ENCODE results near the gene TSPAN32.

Gene TSPAN32

GRCh38 chr11:2348986-2349385, 47.2 kb downstream of the TSPAN32 start:
- Histone ChIP-seq H3K9me3 (ENCODE audit: insufficient read depth, low read length) (no peaks in the 10 kb centered on the region), H3K9ac (ENCODE audit: low read length) (no peak overlapping the region), H4K20me1 (ENCODE audit: insufficient read depth, low read length) (no peaks in the 10 kb centered on the region), H3K36me3 (replicated peaks; ENCODE audit: low read depth, low read length) (no peaks in the 10 kb centered on the region), H3K4me1 (ENCODE audit: low read length) (no peaks in the 10 kb centered on the region), H3K27me3 (ENCODE audit: low read depth, low read length) (0 out of 2 replicates have a peak, but pooled peaks cover 5% of the 10 kb centered on the region), H3K4me3 (ENCODE audit: low read length) (no peak overlapping the region), H2AFZ (ENCODE audit: low read depth, low read length) (no peak overlapping the region), H3K27ac (ENCODE audit: low read length) (no peak overlapping the region), H3K4me2 (ENCODE audit: low read length) (no peak overlapping the region), H3K79me2 (ENCODE audit: low read length) (no peaks in the 10 kb centered on the region)
- no peak for TF ChIP-seq CTCF (IDR thresholded peaks at IDR 0.05; ENCODE audit: low read depth, low read length)
- no peak for TF ChIP-seq EZH2phosphoT487 (IDR thresholded peaks at IDR 0.05; ENCODE audit: low read depth)

GRCh38 chr11:2351701-2352100, 49.9 kb downstream of the TSPAN32 start:
- H3K4me1 ChIP-seq (ENCODE audit: low read length): no peaks in the 10 kb centered on the region
- H3K4me2 ChIP-seq (ENCODE audit: low read length): no peak overlapping the region
- H3K27ac ChIP-seq (ENCODE audit: low read length): no peak overlapping the region
- no peak overlapping the region for H3K4me3 ChIP-seq (ENCODE audit: low read length)
- TF ChIP-seq EZH2phosphoT487 (IDR thresholded peaks at IDR 0.05; ENCODE audit: low read depth) (no peak), CTCF (IDR thresholded peaks at IDR 0.05; ENCODE audit: low read depth, low read length) (no peak)
- no peaks in the 10 kb centered on the region for H3K36me3 ChIP-seq (replicated peaks; ENCODE audit: low read depth, low read length)
- H3K79me2 ChIP-seq (ENCODE audit: low read length): no peaks in the 10 kb centered on the region
- H3K9ac ChIP-seq (ENCODE audit: low read length): no peak overlapping the region
- no peaks in the 10 kb centered on the region for H3K9me3 ChIP-seq (ENCODE audit: insufficient read depth, low read length)
- H2AFZ ChIP-seq (ENCODE audit: low read depth, low read length): no peak overlapping the region
- H4K20me1 ChIP-seq (ENCODE audit: insufficient read depth, low read length): no peaks in the 10 kb centered on the region
- H3K27me3 ChIP-seq (ENCODE audit: low read depth, low read length): 0 out of 2 replicates have a peak, but pooled peaks cover 5% of the 10 kb centered on the region

GRCh38 chr11:2352420-2352819, 50.6 kb downstream of the TSPAN32 start:
- Histone ChIP-seq H3K27me3 (ENCODE audit: low read depth, low read length) (0 out of 2 replicates have a peak, but pooled peaks cover 5% of the 10 kb centered on the region), H4K20me1 (ENCODE audit: insufficient read depth, low read length) (no peaks in the 10 kb centered on the region)

GRCh38 chr11:2355000-2355644, 53.3 kb downstream of the TSPAN32 start:
- no peak overlapping the region for H3K4me3 ChIP-seq (ENCODE audit: low read length)
- no peak overlapping the region for H3K4me2 ChIP-seq (ENCODE audit: low read length)
- H3K4me1 ChIP-seq (ENCODE audit: low read length): no peaks in the 10 kb centered on the region
- H3K79me2 ChIP-seq (ENCODE audit: low read length): no peaks in the 10 kb centered on the region
- no peak overlapping the region for H2AFZ ChIP-seq (ENCODE audit: low read depth, low read length)
- H3K36me3 ChIP-seq (replicated peaks; ENCODE audit: low read depth, low read length): no peaks in the 10 kb centered on the region
- H3K27ac ChIP-seq (ENCODE audit: low read length): no peak overlapping the region
- no peaks in the 10 kb centered on the region for H3K9me3 ChIP-seq (ENCODE audit: insufficient read depth, low read length)
- H4K20me1 ChIP-seq (ENCODE audit: insufficient read depth, low read length): no peaks in the 10 kb centered on the region
- TF ChIP-seq CTCF (IDR thresholded peaks at IDR 0.05; ENCODE audit: low read depth, low read length): no peak
- no peak for TF ChIP-seq EZH2phosphoT487 (IDR thresholded peaks at IDR 0.05; ENCODE audit: low read depth)
- no peak overlapping the region for H3K9ac ChIP-seq (ENCODE audit: low read length)
- 0 out of 2 replicates have a peak, but pooled peaks cover 5% of the 10 kb centered on the region for H3K27me3 ChIP-seq (ENCODE audit: low read depth, low read length)

More at GRCh38 chr11:2352420-2352819, 50.6 kb downstream of the TSPAN32 start:
- Histone ChIP-seq H3K4me3 (ENCODE audit: low read length) (no peak overlapping the region), H3K36me3 (replicated peaks; ENCODE audit: low read depth, low read length) (no peaks in the 10 kb centered on the region), H2AFZ (ENCODE audit: low read depth, low read length) (no peak overlapping the region), H3K9me3 (ENCODE audit: insufficient read depth, low read length) (no peaks in the 10 kb centered on the region), H3K27ac (ENCODE audit: low read length) (no peak overlapping the region), H3K4me1 (ENCODE audit: low read length) (no peaks in the 10 kb centered on the region), H3K9ac (ENCODE audit: low read length) (no peak overlapping the region), H3K79me2 (ENCODE audit: low read length) (no peaks in the 10 kb centered on the region), H3K4me2 (ENCODE audit: low read length) (no peak overlapping the region)
- TF ChIP-seq EZH2phosphoT487 (IDR thresholded peaks at IDR 0.05; ENCODE audit: low read depth) (no peak), CTCF (IDR thresholded peaks at IDR 0.05; ENCODE audit: low read depth, low read length) (no peak)

Measured in OCI-LY3 (cell line).